MM.1S (cell line): ENCODE results near the gene TAS2R41.

ENCODE experiments used
- EZH2 ChIP-seq: fragments of 300-600 bp; sonication (generic); optimal IDR thresholded peaks from 2 replicates; pipeline ENCODE3; 2017; ENCODE audit warnings: low read depth, mild to moderate bottlenecking, antibody characterized with exemption, low read length, mixed read lengths
- EZH2phosphoT487 ChIP-seq: fragments of 300-600 bp; sonication (generic); IDR thresholded peaks from 2 replicates; pipeline ENCODE4 v1.6.1; 2018; ENCODE audit warnings: antibody characterized with exemption, low read length
- TF ChIP-seq, protein P1 (sequence below): fragments of 300-600 bp; sonication (generic); IDR thresholded peaks from 2 replicates; pipeline ENCODE4 v1.5.1; 2016; ENCODE audit warnings: antibody characterized with exemption, low read length, mixed read lengths

- TF ChIP-seq, protein P1, sequence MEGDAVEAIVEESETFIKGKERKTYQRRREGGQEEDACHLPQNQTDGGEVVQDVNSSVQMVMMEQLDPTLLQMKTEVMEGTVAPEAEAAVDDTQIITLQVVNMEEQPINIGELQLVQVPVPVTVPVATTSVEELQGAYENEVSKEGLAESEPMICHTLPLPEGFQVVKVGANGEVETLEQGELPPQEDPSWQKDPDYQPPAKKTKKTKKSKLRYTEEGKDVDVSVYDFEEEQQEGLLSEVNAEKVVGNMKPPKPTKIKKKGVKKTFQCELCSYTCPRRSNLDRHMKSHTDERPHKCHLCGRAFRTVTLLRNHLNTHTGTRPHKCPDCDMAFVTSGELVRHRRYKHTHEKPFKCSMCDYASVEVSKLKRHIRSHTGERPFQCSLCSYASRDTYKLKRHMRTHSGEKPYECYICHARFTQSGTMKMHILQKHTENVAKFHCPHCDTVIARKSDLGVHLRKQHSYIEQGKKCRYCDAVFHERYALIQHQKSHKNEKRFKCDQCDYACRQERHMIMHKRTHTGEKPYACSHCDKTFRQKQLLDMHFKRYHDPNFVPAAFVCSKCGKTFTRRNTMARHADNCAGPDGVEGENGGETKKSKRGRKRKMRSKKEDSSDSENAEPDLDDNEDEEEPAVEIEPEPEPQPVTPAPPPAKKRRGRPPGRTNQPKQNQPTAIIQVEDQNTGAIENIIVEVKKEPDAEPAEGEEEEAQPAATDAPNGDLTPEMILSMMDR: no peak
- TF ChIP-seq EZH2phosphoT487: no peak
- TF ChIP-seq EZH2: no peak
Measured at GRCh38 chr7:143518941-143519340, 41.3 kb downstream of the TAS2R41 start.
